Stimulated activated CD4-positive, alpha-beta T cell treated with anti-CD3 and anti-CD28 coated beads, Interleukin-2, amount 100 ng/mL, for 4 hours (primary cell): Measurements from ENCODE around the gene CREBBP.

Experiments
- DNase-seq: peaks from one replicate; pipeline ENCODE4 v3.0.0-alpha.2; 2020; ENCODE audit warnings: low read depth

The CREBBP gene

GRCh38 chr16:3879887-3880564, 487 bp downstream of the CREBBP start:
- DNase-seq: peak; percentile 64

GRCh38 chr16:3879258-3879886, 1.1 kb downstream of the CREBBP start:
- no peak for DNase-seq

DNA sequence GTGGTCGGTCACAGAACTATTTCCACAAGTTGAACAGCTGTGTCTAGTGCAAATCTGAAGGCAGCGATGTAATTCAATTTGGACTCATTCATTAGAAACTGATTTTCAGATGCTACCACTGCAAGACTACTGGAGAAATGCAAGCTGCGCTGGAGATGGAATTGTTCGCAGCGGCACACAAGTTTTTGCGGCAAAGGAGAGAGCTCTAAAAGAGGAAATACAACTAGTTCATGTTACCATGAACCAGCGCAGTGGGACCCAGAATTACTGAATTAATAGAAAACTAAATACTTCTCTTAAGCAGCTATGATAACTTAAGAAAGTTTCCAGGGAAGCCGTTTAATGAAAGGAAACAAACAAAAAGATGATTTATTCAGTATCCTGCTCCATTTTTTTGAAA, 1.9 kb downstream of the CREBBP start:
- no peak for DNase-seq

DNA sequence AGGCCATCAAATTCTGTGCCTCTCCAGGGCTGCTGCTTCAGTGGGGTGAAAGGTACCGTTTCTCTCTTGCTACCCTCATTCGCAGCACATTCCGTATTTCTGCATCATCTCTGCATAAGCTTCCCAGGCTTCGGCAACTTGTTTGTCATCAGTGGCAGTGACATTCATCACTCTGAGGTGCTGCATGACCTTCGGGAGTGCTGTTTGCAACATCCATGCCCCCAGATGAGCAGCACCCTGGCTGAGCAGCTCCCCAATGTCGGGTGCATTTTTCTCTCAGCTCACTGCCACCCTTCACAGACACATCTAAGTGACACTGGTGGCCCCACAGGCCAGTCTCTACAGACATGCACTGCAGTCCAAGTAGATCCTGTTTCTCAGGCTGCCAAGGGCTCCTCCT, 3.8 kb downstream of the CREBBP start:
- DNase-seq: no peak

GRCh38 chr16:3876160-3876559, 4.4 kb downstream of the CREBBP start:
- no peak for DNase-seq

- no peak for DNase-seq
Measured at GRCh38 chr16:3874794-3875692, 5.5 kb downstream of the CREBBP start.

DNA sequence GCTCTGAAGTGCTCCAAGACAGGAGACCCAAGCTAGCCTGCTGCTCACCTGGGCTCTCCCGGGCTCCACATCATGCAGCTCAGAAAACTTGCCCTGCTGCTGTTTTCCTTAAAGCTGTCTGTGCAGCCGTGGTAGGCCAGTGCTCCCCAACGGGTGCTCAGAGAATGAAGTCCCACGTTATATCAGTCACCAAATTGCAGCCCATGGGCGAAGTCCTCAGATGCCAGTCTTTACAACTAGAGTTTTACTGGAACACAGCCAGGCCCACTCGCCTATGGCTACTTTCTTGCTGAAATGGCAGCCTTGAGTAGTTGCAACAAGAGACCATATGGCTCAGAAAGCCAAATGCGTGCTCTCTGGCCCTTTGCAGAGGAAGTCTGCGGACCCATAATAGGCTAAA, 6.3 kb downstream of the CREBBP start:
- DNase-seq: no peak

DNA sequence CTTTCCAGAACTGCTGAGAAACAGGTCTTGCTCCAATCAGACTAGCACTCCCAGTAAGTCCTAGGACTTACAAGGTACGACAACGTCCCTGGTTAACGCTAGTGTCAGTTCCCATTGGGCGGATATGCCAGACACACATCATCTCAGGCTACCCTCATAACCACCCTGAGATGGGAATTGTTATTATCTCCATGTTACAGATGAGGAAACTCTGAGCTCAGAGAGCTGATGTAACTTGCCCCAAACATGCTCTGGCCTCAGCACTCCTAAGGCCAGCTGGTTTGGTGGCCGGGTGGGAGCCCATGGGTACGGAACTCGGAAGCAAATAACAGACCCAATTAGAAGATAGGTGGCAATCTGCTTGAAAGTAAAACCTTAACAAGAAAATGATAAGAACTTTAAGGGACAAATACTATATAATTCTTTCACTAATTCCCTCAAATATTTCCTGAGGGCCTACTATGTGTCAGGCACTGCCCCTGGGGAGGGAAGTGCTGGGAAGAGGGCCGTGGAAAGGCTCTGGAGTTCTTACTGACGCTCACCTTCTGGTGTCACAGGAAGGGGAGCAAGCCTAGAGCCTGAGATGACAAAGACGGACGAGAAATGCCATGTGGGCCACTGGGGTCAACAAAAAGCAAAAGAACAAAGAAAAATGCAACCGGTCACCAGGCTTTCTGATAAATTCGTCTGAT, 6.9 kb downstream of the CREBBP start:
- no peak for DNase-seq

DNA sequence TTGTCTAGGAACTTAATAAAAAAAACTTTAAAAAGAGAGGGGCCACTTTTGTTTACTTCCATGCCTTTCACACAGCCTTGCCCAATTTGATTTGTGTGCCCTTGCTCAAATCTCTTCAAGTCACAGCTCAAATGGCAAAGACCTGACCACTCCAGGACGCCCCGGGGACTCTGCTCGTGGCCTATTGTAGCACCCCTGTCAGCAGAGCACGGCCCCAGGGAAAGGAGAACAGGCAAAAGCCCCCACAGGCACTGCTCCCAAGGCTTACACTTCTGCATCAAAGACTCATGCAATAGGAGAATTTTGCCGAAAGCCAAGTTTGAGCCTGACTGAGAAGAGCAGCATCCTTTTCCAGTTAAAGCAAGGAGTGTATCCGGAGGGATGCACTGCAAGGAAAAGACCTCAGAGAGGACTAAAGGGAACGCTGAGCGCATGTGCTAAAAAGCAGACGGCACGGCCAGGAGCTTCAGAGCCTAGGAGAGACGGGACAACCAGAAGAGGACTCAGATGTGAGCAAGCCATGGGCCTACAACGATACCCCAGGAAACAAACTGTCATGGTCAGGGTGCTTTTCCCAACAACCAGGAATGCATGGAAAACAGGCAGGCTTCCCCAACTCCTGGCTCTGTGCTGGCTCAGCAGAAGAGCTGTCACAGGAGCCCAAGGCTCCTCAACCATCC, 8.2 kb downstream of the CREBBP start:
- DNase-seq: no peak

GRCh38 chr16:3868967-3869366, 11.5 kb downstream of the CREBBP start:
- no peak for DNase-seq

GRCh38 chr16:3868556-3868955, 12.0 kb downstream of the CREBBP start:
- DNase-seq: no peak

GRCh38 chr16:3866703-3867431, 13.6 kb downstream of the CREBBP start:
- no peak for DNase-seq

GRCh38 chr16:3865241-3865640, 15.3 kb downstream of the CREBBP start:
- no peak for DNase-seq

GRCh38 chr16:3864562-3864961, 16.0 kb downstream of the CREBBP start:
- DNase-seq: no peak

DNA sequence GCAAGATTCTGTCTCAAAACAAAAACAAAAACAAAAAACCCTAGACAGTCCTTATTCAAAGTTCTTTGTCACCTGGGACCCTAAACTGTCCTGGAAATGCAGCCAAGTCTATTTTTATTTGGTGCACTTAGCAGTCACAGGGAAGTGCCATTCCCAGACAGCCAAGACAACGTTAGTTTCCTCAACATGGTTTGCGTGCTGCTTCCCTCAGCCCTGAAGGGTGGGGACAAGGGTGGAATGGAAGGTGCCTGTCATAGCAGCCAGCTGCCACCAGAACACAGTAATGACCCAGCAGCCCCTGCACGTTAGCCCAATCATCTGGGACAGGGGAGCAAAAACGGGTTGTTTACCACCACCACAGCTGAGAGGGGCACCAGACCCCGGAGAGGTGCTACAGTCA, 16.9 kb downstream of the CREBBP start:
- no peak for DNase-seq

GRCh38 chr16:3861808-3862451, 18.6 kb downstream of the CREBBP start:
- no peak for DNase-seq

GRCh38 chr16:3859889-3860288, 20.6 kb downstream of the CREBBP start:
- DNase-seq: no peak

- DNase-seq: no peak
Measured at GRCh38 chr16:3858801-3859200, 21.7 kb downstream of the CREBBP start.

- DNase-seq: no peak
Measured at GRCh38 chr16:3857189-3858043, 23.1 kb downstream of the CREBBP start.
